ENCODE measurements around the gene SIGLEC12.

SIGLEC12 gene

DNA sequence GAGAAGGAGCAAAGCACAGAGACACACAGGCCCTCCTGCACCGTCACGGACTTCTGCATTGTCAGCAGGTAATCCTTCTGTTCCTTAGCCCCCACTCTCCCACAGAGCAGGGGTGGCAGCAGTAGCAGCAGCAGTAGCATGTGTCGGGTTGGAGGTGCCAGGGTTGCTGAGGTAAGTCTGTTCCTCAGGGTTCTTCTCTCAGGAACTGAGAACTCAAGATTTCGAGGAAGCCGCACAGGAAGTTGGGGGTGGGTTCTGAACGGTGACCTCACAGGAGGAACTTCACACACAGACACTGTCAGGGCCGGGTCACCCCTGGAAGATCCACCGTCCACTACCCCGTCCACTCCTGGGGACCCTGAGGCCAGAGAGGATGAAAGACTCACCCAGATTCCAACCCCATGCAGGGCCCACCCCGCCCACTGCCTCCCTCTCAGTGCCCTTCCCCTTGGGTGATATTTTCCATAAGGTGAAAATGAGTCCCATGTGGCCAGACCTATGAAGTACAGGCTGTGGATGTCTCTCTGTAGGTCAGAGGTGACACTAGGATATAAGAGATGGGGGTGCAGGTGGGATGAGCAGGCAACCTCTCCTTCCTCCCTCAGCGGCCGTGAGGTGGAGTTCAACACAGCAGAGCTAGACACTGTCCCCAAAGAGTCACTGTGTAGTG is at the start of gene SIGLEC12:
Gene SIGLEC12, minus strand, starts transcription at position 207 of the 670 bp plus-strand sequence. Its CDS starts 67 bp downstream, at position 140.
- no peak for DNase-seq

DNA sequence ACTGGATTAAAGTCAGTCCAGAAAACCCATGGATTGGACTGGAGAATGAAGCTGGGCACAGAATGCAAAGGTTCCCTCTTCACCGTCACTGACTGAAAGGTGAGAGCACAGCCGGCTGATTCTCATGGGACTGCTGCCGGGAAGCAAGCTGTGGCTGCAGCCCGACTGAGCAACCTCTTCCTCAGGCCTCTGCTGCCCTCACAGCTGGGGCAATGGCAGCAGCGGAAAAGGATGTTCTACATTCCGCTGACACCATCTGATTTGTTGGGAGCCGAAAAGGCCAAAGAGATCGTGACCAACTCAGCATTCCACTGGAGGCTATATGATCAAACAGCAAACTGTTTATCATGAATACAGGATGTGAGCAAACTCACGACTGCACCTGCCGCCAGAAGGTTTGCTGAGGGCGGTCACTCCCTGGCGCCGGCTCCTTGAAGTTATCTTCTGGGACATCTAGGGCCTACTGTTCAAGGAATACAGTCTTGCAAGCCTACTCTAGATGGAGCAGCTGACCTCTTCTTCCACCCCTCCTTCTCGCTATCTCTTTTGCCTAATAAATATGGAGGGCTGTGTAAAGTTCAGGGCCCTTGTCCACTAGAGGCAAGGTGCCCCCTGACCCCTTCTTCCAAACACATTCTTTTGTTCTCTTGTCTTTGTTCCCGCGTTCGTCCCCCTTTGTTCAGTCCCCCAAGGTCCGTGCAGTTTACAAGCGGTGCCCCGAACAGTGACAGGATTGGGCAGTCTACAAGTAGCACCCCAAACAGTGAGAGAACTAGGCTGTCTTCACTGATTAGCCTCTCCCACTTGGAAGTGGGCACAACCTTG is 49.5 kb upstream of the SIGLEC12 start:
- DNase-seq, result no peak

DNA sequence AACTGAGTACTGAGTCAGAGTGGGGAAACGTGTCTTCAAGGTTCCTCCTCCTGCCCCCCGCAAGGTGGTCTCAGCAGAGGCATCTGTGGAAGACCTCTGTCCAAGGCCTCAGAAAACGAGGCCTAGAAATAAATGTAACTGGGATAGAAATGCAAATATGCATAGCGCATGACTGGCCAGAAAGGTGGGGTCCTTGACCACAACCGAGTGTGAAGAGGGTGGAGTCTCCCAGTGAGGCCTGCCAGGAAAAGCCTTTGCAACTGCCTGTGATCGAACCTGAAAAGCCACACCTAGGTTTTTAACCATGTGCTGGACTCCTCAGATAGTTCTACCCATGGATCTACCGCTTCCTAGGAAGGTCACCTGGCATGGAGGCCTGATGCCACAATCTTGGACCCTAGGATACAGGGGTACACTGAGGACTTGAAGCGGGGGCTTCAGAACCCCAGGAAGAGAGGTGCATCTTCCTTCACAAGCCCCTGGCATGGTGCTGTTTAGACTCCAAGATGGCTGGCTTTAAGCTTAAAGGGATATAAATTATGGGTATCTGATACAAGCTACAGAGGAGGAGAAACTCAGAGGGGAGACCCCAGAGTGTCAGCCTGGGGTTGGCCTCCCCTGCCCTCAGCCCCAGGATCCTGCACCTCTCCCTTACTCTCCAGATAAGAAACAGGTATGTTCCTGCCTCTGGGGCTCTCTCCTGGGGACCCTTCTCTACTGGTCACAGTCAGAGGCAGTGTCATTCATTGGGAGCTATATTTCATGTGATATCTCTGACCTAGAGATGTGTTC is 48.1 kb upstream of the SIGLEC12 start:
- DNase-seq, result no peak

GRCh38 chr19:51548891-51549305 is 47.3 kb upstream of the SIGLEC12 start:
- DNase-seq, result no peak

GRCh38 chr19:51548213-51548651 is 46.6 kb upstream of the SIGLEC12 start:
- no peak for DNase-seq

DNA sequence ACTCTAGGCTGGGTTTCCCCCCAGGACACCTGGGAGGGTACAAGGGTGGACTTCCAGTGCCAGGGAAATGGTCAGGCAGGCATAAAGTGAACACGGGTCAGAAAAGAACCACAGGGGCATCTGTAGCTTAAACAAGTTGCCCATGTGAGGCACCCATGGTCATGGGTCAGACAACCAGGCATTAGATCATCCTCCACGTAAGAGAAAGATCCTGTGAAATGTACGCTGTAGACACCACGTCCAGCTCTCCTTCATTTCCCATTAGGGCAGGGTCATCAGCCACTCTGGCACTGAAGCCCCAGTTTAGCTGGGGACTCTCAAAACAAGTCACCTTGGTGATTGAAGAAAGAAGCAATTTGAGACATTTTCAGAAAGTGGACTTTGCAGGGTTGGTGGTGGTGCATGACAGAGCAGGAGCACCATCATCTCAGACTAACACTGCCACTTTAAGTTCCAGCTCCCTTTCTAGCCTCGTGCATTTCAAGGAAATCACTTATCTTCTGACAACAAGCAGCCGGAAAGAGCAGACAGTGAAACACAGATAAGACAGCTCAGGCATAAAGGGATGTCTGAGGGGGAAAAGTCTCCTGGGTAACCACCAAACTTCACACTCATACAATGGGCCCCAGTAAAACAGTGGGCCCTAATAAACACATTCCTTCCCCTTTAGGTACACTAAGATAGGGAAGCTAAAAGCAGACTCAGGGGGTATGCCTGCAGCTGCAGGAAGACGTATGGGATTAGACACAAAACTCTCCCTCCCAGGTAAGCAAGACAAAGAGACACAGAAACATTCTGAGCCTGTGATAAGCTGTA is 46.0 kb upstream of the SIGLEC12 start:
- DNase-seq, result no peak

DNA sequence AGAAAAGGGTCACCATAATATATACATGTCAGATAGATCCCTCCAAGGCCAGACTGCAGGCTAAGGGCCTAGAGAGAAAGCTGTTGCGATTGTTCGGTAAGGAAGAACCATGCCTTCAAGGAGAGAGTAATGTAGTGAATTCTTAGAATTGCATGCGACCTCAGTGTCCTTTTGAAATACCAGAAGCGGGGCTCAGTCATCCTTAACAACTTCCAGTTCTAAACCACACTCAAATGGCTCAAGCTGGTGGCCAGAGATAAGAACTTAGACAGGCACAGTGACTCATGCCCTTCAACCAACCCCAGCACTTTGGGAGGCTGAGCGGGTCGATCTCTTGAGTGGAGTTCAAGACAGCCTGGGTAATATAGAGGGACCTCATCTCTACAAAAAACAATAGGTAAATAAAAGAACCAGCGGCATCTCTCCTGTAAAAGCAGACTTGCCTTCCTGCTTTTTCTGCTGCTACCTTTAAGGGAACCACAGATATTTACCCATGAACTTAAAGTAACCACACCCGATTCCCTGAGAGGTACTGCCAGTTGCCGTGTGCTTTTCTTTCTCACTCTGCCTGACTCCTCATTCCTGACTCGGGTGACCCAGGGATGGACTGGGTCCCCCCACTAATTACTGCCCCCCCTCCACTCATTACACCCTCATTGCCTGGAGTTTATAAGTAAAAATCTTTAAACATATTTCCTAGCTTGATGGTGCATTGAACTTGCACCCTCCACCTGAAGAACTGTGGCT is 45.2 kb upstream of the SIGLEC12 start:
- no peak for DNase-seq

- DNase-seq, result no peak
Measured at GRCh38 chr19:51546107-51546649, 44.6 kb upstream of the SIGLEC12 start.

DNA sequence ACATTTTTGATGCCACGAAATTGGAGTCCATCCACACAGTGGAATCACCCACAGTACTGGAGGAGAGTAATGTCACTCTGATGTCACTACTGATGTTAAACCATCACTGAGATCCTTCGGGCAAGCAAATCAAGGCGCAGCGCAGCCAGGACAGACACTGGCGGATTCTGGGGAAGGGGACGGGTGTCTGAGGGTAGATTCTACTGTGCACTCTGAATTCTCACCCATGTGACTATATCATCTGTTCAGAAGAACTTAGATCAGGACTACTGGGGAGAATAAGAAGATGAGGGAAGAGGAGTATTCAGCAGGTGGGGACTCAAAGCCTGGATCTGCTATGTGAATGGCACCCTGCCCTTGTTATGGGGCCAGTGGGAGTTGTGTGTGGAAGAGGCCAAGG is 42.4 kb upstream of the SIGLEC12 start:
- DNase-seq, result no peak

DNA sequence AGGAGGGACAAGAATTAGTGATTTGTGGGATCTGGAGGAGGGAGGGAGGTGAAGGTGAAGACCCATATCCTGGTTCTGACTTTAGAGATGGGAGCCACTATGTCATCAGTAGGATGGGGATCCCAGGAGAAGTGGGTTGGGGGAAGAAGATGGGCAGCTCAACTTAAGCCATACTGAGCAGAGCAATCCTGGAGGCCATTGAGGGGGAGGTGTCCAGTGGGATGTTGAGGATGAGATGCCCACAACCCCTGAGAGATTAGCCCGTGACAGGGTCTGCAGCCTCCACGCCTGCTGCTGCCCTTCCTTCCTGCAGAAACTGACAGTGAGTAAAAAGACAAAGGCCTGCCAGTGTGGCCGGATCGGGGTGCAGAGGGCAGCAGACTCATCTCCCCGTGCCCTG is 41.1 kb upstream of the SIGLEC12 start:
- no peak for DNase-seq

DNA sequence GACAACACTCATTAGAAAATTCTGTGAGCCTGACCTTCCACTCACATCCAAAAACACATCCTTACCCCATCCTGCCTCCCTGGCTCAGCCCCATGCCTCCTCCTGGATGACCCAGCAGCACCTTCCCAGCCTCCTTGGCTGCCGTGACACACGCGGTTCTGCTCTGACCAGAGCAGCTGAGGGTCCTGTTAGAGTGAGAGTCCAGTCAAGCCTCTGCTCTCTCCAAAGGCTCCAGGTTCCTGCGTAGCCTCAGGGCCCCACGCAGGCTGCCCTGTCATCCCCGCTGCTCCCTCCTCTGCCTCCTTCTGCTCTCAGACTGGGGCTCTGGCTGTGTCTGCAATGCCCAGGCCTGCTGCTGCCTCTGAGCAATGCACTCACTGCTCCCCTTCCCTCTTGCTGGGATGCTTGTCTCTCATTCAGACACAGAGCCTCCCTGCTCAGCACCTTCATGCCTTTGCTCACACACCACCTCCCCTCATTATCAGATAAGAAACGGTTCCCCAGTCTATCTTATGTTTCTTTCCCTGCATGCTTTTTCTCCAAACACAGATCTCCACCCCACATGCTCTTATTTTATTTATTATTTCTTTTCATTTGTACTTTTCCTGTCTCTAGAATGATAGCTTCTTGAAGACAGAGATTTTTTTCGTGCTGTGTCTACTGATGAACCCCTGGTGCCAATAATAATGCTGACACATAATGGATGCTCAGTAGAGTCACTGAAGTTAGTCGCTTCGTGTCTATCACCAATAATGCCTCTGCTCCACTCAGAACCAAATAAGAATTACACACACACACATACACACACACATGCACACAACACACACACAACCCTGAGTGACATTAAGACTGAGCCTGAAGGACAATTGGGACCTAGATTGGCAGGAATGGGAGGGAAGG is 40.1 kb upstream of the SIGLEC12 start:
- DNase-seq, result no peak

DNA sequence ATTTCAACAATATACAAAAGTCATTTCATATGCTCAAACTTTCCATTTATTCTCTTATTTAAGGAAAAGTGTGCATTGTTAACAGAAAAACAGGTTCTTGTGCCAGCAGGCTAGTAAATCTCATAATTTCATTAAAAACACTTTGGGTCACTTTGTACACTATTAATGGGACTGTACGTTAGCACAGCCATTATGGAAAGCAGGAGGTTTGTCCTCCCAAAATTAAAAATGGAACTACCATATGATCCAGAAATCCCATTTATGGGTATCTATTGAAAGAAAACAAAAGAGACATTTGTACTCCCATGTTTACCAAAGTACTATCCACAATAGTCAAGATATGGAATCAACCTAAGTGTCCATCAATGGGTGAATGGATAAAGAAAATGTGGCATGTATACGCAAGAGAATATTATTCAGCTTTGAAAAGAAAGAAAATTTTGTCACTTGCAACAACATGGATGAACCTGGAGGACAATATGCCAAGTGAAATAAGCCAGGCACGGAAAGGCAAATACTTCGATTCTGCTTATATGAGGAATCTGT is 38.3 kb upstream of the SIGLEC12 start:
- no peak for DNase-seq

DNA sequence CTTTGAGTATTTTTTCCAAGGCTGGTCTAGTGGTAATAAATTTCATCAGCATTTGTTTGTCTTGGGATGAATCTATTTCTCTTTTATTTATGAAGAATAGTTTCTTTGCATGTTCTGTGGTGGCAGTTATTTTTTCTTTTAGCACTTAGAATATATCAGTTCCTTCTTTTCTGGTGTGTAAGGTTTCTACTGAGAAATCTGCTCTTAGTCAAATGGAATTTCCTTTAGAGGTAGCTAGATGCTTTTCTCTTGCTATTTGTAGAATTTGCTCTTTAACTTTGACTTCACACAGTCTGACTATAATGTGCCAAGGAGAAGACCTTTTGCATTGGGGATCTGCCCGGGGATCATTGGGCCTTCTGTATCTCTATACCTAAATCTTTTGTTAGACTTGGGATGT is 33.9 kb upstream of the SIGLEC12 start:
- no peak for DNase-seq

DNA sequence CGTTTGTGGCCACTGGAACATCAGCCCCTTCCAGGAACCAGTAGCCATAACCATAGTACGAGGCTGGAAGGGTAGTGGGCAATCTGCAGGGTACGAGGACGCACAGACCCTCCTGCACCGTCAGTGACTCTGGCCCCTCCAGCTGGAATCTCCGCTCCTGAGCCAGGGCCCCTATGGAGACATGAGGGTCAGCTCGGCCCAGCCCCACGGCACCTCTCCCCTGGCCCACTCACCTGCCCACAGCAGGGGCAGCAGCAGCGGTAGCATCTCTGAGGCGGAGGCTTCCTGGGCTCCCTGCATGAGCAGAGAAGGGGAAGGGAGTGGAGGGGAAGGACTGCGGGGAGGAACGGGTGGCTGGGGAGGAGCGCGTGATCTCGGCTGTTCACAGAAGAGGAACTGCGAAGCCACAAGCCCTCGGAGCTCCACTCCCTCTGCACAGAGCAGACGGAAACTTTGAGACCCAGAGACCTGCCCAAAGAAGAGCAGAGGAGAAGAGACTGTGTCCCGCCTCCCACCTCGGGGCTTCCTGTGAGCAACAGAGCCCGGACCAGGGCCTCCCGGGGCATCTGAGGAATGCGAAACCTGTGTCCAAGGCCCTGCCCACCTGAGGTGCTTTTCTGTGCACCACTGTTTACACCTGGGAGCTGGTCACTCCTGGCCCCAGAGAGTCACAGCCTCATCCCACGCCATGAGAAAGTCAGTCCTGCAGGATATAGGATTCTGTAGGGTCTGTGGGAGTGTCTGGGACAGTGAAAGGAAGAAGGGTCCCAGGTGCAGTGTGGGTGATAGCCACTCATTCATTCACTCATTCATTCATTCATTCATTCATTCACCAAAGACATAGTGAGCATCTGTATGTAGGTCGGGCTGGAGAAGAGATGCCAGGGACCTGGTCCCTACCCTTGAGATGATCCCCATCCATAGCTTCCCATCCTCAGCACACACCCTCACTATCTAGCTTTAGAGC is 30.0 kb upstream of the SIGLEC12 start, which contains the start of gene SIGLEC6:
Gene SIGLEC6, minus strand, starts transcription at position 322 of the 967 bp plus-strand sequence. Its CDS starts 22 bp downstream, at position 300.
- no peak for DNase-seq

DNA sequence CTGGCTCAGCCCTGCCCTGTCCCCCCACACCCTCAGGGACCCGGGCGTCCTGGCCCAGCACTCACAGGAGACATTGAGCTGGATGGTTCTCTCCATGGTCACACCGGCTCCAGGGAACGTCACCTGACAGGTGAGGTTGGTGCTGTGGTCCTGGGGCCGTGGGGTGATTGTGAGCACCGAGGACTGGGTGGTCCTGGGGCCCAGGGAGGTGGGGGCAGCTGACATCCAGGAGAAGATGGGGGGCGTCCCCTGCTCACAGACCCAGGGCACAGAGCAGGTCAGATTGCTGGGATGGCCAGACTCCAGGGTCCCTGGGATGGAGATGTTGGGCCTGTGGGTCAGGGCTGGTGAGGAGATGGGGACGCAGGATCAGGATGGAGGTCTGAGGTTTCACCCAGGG is 29.0 kb upstream of the SIGLEC12 start:
- no peak for DNase-seq

DNA sequence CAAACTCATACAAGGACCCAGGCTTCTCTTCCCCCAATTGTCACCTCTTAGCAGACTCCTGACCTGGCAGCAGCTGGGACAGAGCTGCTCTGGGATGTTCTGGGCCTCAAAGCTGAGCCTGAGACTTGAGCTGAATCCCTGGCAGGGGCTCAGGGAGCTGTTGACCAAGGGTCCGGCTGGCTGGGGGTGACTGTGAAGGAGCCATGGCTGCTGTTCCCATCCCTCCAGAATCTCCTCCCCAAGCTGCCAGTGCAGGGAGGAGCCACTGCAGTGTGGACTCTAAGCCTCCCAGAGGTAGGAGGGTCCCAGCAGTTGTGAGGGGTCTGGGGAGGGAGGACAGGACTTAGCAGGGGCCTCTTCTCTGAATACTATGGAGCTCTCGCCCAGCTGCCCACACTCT is 27.7 kb upstream of the SIGLEC12 start:
- no peak for DNase-seq

- DNase-seq, result no peak
Measured at GRCh38 chr19:51525651-51526050, 24.1 kb upstream of the SIGLEC12 start.

- no peak for DNase-seq
Measured at GRCh38 chr19:51524666-51525264, 23.2 kb upstream of the SIGLEC12 start.

Measured in fibroblast of skin of right quadriceps (primary cell).